SKM-1 treated with dmso at 0.1 percent for 144 hours (cell line): ENCODE measurements around the gene ADSS2.

ENCODE experiments used
- DNase-seq: peaks from one replicate; lab custom pipeline; 2025; ENCODE audit not compliant: unreplicated experiment; lab: John Stamatoyannopoulos, UW

ADSS2 gene

DNA sequence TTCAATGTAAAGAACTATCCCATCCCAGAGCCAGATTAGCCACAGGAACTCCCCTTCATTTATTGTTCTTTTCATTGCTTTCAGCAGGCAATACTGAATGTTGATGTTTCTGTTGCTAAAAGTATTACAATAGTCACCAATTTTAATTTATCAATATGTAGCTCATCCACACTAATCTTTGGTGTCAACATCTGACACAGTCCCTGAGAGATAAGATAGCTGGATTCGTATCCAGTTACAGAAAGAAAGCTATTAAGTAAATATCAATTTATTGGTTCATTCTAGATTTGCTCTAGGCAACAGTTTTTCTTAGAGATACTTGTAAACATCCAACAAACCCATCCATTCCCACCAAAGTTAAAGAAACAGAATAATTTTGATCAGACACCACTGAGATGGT is 4.7 kb downstream of the ADSS2 start:
- no peak for DNase-seq

GRCh38 chr1:244445320-244446181 is 6.2 kb downstream of the ADSS2 start:
- DNase-seq = no peak

GRCh38 chr1:244444854-244445253 is 6.9 kb downstream of the ADSS2 start:
- no peak for DNase-seq

DNA sequence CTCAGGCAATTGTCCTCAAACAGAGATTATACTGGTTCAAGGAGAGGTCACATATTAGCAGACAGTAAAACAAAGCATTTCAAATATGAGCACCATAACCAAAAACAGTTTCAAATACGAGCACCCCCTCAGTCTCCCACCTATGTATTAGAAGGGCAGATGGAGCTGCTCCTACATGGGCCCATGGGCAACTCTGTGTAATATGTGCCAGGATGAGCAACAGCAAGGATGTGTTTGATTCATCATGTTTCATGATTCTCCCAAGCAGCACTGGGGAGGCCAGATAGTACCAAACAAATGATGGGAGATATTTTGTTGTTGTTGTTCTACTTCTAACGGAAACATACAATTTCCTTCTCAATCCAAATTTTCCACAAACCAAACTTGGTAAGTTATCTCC is 8.9 kb downstream of the ADSS2 start:
- no peak for DNase-seq

DNA sequence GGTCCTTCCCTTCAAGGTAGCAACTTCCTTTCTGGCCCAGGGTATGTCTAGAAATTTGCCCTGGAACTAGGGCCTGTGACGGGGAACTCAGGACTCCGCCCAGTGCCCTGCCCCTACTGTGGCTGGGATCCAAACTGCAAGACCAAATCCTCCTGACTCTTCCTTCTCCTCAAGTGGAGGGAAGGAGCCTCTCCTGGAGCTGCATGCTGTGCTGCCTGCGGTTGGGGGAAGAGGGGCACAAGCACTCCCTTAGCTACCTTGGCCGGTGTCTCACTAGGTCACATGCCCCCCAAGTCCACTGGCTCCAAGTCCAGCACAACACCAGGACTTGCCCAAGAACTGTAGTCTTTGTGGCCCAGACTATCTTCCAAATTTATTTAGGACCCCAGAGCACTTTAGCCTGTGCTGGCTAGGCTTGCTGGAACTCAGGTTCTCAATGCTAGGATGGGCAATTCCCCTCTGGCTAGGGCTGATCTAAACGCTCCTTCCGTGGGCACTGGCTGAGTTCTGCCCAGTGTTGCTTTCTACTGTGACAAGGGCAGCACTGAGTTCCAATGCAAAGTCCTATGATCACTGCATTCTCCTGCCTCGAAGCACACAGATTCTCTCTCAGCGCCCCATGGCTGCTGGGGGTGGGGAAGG is 12.2 kb downstream of the ADSS2 start:
- no peak for DNase-seq

- DNase-seq = no peak
Measured at GRCh38 chr1:244437086-244437468, 14.6 kb downstream of the ADSS2 start.

DNA sequence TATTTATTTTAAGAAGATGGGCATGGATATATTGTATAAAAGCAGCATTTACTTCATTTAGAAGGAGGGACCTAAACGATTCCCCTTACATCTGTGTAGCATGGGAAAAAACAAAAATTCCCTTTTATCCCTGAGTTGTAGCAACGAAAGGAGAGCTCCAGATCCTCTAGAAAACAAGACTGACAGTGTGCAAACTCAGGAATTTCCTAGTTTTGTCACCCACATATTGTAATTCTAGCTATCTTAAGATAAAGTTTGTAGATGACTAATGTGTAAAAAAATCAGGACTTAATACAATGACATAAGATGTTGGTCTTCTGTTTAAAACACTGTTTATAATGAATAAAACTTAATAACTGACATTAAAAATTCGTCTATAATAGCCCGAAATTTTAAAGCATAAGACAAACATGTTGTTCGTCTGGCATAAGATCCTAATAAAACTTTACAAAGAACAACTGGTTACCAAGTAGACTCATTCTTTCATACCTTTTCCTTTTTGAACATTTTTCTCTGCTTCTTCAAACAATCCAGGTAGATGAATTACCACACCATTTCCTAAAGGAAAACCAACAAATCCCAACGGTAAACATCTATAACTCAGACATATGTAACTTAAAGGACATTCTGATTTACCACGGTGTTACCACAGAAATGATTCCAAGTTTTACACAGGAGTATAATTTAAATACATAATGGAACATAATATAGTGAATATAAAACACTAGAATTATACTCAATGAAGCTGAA is 15.2 kb downstream of the ADSS2 start:
- DNase-seq = no peak

DNA sequence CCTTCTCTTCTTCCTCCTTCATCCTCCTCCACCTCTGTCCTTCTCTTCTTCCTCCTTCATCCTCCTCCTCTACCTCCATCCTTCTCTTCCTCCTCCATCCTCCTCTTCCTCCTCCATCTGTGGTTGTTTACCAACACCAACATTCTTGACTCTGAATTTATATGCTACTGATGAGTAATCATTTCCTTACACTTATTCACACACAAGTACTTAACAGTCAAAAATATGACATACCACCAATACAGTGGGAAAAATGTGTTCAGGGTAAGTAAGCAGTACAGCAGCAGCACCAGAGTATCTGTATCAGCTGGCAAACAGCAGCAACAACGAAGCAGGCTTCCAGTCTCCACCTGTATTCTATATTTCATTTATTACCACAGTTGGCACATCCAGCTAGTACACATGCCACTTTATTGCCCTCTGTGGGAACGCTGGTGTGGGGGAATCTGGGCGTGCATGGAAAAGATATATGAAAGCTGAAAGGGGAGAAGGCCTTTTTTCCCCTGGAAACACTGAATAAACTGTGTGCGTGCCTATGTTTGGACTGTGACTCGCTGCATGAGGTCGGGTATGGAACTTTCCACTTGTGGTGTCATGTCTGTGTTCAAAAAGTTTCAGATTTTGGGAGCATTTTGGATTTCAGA is 16.0 kb downstream of the ADSS2 start:
- no peak for DNase-seq

DNA sequence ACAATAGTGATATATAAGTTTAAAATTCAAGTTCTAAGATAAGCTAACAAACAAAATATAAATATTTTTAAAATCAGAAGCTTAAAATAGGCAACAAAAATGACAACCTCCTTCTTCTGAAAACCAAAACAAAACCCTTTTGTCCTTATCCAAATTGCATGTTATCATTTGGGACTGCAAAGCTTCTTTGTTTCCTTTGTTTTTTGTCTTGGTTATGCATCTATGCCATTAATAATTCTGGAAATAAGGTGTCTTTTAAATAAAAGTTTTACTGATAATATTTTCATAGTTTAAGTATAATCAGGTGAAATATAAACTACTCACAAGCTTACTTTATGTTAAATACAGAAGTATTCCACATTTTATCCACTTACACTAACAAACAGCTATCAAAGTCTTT is 20.5 kb downstream of the ADSS2 start:
- no peak for DNase-seq

GRCh38 chr1:244429818-244430217 is 21.9 kb downstream of the ADSS2 start:
- no peak for DNase-seq

- DNase-seq = no peak
Measured at GRCh38 chr1:244427647-244428046, 24.1 kb downstream of the ADSS2 start.

DNA sequence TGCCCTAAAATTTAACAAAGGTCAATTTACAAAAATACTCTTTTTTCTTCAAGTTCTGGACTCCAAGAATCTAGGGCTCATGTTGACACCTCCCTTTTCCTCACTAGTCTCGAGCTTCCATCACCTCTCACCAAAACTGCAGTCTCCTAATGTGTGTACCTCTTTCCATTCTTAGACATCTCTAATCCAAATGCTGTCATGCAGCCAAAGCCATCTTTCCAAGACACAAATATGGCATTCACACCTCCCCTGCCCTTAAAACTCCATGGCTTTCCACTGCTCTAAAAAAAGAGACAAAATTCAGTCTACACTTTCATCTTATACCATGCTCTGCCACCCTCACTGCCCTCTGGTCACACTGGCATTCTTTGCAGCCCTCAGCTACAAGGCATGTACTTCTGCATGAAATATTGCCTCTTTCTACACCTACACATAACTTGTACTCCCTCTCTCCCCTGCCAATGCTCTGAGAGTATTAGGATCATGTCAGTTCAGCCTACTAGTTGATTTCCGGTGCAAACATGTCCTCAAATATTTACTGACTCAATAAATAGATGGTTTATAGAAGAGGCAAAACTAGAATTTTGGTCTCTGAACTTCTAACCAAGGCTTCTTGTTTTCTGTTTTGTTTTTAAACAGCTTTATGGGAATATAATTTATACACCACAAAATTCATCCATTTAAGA is 26.9 kb downstream of the ADSS2 start:
- DNase-seq = no peak

- no peak for DNase-seq
Measured at GRCh38 chr1:244422174-244422573, 29.5 kb downstream of the ADSS2 start.

- no peak for DNase-seq
Measured at GRCh38 chr1:244419024-244419423, 32.7 kb downstream of the ADSS2 start.

- DNase-seq = no peak
Measured at GRCh38 chr1:244414543-244414942, 37.2 kb downstream of the ADSS2 start.

GRCh38 chr1:244413736-244414135 is 38.0 kb downstream of the ADSS2 start:
- no peak for DNase-seq

DNA sequence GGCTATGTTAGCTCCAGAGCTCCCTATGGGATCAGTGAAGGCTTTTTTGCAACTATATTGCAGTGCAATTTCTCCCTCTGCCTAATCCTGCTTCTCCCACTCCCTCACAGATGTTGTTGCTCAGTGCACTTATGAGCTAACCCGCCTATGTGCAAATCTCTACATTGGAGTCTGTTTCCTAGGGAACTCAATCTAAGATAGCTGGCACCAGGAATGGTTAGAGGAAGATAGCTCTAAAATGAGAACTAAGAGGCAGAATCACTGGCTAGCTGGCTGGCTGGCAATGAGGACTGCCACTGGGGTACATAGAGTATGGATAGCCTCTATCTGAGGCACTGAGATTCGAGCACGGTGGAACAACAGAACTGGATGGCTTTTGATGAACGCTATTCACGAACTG is 39.5 kb downstream of the ADSS2 start:
- DNase-seq = no peak

GRCh38 chr1:244409701-244410100 is 42.0 kb downstream of the ADSS2 start:
- DNase-seq = no peak

DNA sequence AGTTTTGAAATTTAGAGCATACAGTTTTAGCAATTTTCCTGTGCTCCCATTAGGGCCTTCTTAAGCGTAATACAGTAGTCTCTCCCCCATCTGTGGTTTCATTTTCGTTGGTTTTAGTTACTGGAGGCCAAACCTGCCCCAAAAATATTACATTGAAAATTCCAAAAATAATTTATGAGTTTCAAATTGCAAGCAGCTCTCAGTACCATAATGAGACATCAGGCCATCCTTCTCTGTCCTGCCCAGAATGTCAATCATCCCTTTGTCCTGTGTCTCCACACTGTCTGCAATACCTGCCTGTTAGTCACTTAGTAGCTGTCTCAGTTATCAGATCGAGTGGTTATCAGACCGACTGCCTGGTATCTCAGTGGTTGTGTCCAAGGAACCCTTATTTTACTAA is 45.4 kb downstream of the ADSS2 start:
- no peak for DNase-seq

- DNase-seq = no peak
Measured at GRCh38 chr1:244405856-244406255, 45.9 kb downstream of the ADSS2 start.

- no peak for DNase-seq
Measured at GRCh38 chr1:244403431-244403830, 48.3 kb downstream of the ADSS2 start.
